ENCODE measurements around the gene MBOAT2. TPM values are rescaled to one million over a fixed set of nuclear protein-coding genes. Genes with fewer than 3 reads are reported as not detected.

Gene MBOAT2
- total and polyA plus RNA-seq, 2 experiments from 2014 or later, result 15.9 to 22.7 TPM

- no peak for TF ChIP-seq ZNF462 (CRISPR knock-in tag; IDR thresholded peaks at IDR 0.05)
- TF ChIP-seq ZNF331 (CRISPR knock-in tag; IDR thresholded peaks at IDR 0.05; ENCODE audit: low read depth), result no peak
- TF ChIP-seq EZH2 (IDR thresholded peaks at IDR 0.05; ENCODE audit: low read depth, unreplicated experiment), result no peak
- no peak for TF ChIP-seq ETS1 (IDR thresholded peaks at IDR 0.05)
- no peak for TF ChIP-seq STAT1 (IDR thresholded peaks at IDR 0.05; ENCODE audit: unreplicated experiment)
- TF ChIP-seq EZH2phosphoT487 (IDR thresholded peaks at IDR 0.05; ENCODE audit: unreplicated experiment), result no peak
Observed at GRCh38 chr2:9006368-9006767, 2.9 kb upstream of the MBOAT2 start (continued).

GRCh38 chr2:9004338-9005204 lies 1.1 kb upstream of the MBOAT2 start:
- peak overlapping the region; percentile 94 for H3K27ac Mint-ChIP-seq
- H3K4me2 ChIP-seq, result peak overlapping the region; percentile 76
- 0 out of 2 replicates have a peak, but pooled peaks cover 4% of the 10 kb centered on the region for H3F3A ChIP-seq (replicated peaks; ENCODE audit: low read depth)
- 0 out of 2 replicates have a peak overlapping the region, but pooled peaks have one; percentile 3 for H2AFZ ChIP-seq
- no peak for DNase-seq (ENCODE audit: low spot score)
- 0 out of 3 replicates have a peak, but pooled peaks cover 7% of the 10 kb centered on the region for H3K9me3 Mint-ChIP-seq
- H3K27me3 Mint-ChIP-seq (ENCODE audit: insufficient read depth, low read depth, poor library complexity), result peaks cover 12% of the 10 kb centered on the region
- peaks cover 18% of the 10 kb centered on the region for H4K20me1 ChIP-seq (replicated peaks; ENCODE audit: insufficient read depth)
- peaks cover 16% of the 10 kb centered on the region; the same call in 1 of the 2 replicates for H3K27me3 ChIP-seq (ENCODE audit: insufficient read depth)
- H3K36me3 ChIP-seq (ENCODE audit: insufficient read depth), result no peaks in the 10 kb centered on the region
- H3K27ac ChIP-seq (ENCODE audit: low read depth), result peak overlapping the region; percentile 93
- peaks cover 28% of the 10 kb centered on the region for H3K79me2 ChIP-seq (replicated peaks; ENCODE audit: insufficient read depth)
- H3K4me1 ChIP-seq (ENCODE audit: insufficient read depth), result peaks cover 15% of the 10 kb centered on the region
- H3K36me3 Mint-ChIP-seq (ENCODE audit: low read depth), result peaks cover 11% of the 10 kb centered on the region
- H3K4me3 ChIP-seq, result peak overlapping the region; percentile 79
- TF ChIP-seq STAT1 (IDR thresholded peaks at IDR 0.05; ENCODE audit: unreplicated experiment), result no peak
- H3K9me2 ChIP-seq (ENCODE audit: insufficient read depth), result no peaks in the 10 kb centered on the region
- H3K4me3 Mint-ChIP-seq, result peak overlapping the region; percentile 84
- H3K4me1 Mint-ChIP-seq, result peaks cover 22% of the 10 kb centered on the region
- ATAC-seq, result no peak; the same call in 2 of the 3 replicates

Data from GM23338 (cell line).